G401 (cell line): ENCODE measurements around the gene SLC5A6. TPM values are rescaled to one million over a fixed set of nuclear protein-coding genes. Genes with fewer than 3 reads are reported as not detected.
"Not testable (repeated sequence)": the region's sequence is repeated elsewhere in the genome, so short reads cannot be mapped to it uniquely, and the experiment has no call there.

ENCODE experiments used
- DNase-seq: peaks from one replicate; pipeline ENCODE4 v3.0.0-alpha.2; 2015; ENCODE audit warnings: low spot score
- in situ Hi-C: cut with HindIII; loops from 2 replicates; pipeline ENCODE4 v1.10.0; 2016; ENCODE audit warnings: low sequenced_read_pairs, mixed read lengths
- total RNA-seq: library from RNA; depleted of rRNA; stranded (reverse); fragments of >200 nt; shearing (Covaris generic); gene quantifications from 2 replicates; pipeline ENCODE4 v1.2.3, GENCODE V29; 2014

Gene SLC5A6
- total RNA-seq, 1 experiment from 2014 or later = 53.8 TPM

DNA sequence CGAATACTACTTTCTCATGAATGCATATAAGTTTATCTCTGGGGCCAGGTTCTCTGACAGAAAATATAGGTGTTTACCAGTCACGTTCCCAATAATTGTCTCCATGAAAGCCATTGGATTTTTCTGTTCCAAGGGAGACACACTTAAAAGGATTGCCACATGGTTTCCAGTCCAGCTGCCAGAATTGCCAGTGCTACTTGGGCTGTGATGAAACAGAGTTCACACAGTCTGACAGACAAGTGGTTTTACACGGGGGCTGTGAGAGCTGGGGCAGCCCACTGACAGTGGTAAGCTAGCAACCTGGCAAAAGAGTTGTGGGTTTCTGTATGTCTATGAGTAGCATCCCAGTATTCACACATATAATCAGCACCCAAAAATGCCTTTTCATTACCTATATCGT, 28.0 kb downstream of the SLC5A6 start:
- no peak for DNase-seq
- in situ Hi-C loops = no loop called here

DNA sequence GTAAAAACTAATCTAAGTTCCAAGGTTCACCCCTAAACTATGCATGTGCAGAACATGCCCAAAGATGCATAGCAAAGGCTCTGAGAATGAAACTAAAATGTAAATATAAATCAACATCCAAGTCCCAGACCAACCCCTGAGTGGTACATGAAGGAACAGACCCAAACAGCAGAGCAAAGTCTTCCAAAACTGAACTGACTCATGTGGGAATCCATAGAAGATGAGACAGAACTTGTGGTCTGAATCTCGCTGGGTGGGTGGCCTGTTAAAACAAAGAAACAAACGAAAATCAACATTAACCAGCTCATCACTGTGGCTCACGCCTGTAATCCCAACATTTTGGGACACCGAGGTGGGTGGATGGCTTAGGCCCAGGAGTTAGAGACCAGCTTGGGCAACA, 29.7 kb downstream of the SLC5A6 start:
- in situ Hi-C loops = no loop called here
- DNase-seq = no peak

DNA sequence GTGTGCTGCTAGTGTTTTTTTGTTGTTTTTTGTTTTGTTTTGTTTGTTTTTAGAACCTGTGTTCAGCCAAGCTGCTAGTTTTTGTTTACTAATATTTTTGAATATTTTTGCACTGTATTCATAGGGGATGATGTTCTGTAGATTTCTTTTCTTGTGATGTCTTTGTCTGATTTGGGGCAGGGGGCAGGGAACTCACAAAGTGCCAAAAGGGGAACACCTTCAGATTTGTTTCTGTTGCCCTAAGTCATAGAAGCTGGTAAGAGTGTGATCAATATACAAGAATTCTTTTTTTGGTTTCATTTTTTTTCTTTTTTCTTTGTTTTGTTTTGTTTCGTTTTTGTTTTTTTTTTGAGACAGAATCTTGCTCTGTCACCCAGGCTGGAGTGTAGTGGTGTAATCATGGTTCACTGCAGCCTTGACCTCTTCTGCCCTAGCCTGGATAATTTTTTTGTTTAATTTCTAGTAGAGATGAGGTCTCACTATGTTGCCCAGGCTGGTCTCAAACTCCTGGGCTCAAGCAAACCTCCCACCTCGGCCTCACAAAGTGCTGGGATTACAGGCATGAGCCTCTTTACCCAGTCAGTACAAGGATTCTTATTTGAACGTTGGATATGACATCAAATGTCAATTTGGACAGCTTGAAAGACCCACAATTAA, 32.6 kb downstream of the SLC5A6 start:
- in situ Hi-C loops = no loop called here
- no peak for DNase-seq

DNA sequence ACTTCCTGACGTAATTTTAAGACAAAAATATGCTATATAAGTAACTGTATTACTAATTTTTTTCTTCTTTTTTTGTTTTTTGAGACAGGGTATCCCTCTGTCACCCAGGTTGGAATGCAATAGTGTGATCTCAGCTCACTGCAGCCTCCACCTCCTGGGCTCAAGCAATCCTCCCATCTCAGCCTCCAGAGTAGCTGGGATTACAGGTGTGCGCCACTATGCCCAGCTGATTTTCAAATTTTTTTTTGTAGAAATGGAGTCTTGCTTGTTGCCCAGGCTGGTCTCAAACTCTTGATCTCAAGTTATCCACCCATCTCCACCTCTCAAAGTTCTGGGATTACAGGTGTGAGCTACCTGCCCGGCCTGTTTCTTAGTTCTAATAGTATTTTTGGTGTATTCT, 33.6 kb downstream of the SLC5A6 start:
- in situ Hi-C loops = no loop called here
- DNase-seq = no peak

DNA sequence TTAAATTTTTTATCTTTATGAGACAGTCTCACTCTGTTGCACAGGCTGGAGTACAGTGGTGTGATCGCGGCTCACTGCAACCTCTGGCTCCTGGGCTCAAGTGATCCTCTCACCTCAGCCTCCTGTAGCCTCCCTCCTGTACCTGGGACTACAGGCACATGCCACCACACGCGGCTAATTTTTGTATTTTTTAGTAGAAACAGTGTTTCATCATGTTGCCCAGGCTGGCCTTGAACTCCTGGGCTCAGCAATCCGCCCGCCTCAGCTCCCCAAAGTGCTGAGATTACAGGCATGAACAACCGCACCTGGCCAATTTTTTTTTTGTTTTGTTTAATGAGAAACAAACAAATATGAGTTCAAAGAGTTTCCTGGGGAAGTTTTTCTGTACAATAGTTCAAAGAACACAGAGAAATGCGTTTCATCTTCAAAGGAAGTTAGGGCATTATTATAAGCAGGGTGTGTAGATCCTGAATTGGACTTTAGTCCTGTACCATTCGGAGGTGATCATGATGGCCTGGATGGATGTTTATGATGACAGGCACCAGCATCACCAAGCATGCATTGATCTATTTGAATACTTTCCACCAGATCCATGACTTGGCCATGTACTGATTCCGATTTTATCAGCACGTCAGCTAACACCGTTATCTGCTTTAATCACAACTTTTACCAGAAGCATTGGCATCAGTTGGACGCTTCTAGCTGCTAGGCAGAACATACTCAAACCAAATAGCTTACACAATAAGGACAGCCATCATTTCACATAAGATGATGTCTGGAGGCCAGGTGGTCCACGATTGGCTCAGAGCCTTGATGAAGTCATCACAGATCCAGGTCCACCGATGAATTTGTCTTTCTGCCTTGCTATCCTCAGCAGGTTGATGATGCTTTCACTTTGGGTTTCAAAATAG, 34.4 kb downstream of the SLC5A6 start:
- in situ Hi-C loops = no loop called here
- no peak for DNase-seq

DNA sequence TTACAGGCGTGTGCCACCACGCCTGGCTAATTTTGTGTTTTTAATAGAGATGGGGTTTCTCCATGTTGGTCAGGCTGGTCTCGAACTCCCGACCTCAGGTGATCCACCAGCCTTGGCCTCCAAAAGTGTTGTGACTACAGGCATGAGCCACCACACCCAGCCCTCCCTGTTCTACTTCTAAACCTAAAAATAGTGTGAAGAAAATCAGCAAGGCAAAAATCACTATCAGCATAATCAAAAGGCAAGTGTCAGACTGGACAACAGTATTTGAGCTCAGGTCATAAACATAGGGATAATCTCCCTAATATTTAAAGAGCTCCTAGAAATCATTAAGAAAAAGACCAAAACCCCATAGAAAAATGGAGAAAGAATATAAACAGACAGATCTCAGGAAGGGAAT, 36.3 kb downstream of the SLC5A6 start:
- DNase-seq, in situ Hi-C loops: not testable (repeated sequence)

DNA sequence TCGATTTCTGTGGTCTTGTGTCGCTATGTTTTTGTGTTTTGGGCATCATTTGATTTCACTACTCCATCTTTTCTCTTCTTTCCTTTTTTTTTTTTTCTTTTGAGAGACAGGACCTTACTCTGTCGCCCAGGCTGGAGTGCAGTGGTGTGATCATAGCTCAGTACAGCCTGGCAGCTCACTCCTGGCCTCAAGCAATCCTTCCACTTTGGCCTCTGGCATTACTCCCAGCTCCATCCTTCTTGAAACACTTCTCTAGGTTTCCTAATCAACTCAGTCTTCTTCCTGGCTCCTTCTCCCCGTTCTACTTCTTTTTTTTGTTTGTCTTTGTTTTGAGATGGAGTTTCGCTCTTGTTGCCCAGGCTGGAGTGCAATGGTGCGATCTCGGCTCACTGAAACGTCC, 36.7 kb downstream of the SLC5A6 start:
- no peak for DNase-seq
- in situ Hi-C loops = no loop called here

DNA sequence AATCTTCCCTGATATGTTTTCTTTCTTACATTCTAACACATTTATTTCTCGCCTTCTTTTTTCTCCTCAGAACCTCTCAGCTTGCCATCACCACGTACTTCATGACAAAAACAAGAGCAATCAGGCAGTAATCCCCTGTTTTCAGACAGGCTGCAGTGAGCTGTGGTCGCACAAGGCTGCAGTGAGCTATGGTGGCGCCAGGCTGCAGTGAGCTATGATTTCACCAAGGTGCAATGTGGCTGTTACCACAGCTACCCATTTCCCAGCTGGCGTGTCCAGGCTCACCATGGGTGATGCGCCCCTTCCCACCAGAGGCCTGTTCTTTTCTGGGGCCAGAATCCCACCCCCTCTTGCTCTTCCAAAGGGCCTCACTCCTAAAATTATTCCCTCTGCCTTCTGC, 37.4 kb downstream of the SLC5A6 start:
- no peak for DNase-seq
- in situ Hi-C loops = no loop called here

DNA sequence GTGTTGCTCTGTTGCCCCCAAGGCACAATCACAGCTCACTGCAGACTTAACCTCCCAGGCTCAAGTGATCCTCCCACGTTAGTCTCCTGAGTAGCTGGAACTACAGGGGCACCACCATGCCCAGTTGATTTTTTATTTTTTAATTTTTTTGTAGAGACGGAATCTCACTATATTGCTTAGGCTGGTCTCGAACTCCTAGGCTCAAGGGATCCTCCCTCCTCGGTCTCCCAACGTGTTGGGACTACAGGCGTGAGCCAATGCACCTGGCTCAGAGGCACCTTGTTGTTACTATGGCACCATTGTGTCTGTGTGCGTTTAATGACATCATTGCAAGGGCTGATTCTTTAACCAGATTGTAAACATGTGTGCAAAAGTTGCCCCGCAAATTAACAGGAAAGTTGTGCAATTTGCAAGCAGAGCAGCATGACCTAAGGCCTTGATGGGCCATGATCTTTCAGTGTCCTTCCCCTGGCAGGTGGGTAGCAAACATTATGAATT, 40.7 kb downstream of the SLC5A6 start:
- in situ Hi-C loops = no loop called here

DNA sequence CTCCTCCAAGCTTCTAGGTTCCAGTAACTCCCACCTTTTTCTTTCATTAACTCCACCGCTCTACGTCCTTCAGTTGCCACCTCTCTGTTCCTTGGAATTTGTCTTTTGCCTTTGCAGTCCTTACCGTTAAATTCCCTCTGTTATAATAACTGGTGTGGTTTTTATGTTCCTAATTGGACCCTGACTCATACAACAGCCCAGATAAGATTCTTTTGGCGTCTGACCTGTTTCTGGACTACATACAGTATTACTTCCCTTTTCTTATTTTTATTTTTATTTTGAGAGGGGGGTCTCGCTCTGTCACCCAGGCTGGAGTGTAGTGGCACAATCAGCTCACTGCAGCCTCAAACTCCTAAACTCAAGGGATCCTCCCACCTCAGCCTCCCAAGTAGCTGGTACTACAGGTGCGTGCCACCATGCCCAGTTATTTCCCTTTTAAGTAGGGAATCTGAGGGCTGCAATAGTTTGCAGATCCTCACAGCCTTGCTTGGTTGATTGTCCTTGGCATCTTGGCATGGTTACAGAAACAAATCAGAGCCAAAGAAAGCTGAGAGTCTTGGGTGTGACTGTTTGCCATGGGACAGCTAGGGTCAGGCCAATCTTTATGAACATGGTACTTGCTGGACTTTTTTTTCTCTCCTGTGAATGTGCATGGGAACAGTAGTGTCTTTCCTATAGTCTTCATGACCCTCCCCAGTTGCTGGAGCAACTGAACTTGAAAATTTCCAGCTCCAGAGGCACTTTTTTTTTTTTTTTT, 41.3 kb downstream of the SLC5A6 start:
- in situ Hi-C loops = no loop called here
- DNase-seq = no peak

More for the DNA sequence above, 40.7 kb downstream of the SLC5A6 start:
- DNase-seq = no peak

DNA sequence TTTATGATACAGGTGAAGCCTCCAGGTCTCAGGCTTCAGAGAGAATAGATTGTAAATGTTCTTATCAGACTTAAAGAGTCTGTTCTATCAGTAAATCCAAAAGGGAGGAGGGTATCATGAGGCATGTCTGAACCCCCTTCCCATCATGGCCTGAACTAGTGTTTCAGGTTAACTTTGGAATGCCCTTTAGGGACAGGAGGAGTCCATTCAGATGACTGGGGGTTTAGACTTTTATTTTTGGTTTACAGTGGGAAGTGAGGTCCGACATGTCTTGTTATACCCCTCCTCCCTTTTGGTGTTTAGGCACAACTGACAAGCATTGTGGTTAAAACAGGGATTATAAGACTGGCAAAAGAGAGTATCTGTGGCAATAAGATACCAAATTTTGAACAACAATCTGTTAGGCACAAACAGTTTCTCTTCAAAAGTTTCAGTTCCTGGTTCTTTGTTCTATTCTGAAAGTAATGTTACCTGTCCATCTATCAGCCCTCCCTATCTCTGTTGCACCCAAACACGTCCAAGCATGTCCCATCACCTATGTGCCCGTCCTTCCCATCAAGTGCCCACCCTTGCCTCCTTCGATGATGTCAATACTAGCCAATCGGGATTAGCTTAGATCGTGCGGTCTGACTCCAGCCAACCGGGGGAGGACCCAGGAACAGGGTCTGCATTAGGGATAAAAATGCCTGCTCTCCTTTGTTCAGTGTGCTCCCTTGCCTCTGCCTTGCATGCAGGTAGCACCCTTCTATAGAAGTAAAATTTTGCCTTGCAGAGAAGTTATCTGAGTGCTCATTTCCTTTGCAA, 46.9 kb downstream of the SLC5A6 start:
- in situ Hi-C loops = no loop called here

DNA sequence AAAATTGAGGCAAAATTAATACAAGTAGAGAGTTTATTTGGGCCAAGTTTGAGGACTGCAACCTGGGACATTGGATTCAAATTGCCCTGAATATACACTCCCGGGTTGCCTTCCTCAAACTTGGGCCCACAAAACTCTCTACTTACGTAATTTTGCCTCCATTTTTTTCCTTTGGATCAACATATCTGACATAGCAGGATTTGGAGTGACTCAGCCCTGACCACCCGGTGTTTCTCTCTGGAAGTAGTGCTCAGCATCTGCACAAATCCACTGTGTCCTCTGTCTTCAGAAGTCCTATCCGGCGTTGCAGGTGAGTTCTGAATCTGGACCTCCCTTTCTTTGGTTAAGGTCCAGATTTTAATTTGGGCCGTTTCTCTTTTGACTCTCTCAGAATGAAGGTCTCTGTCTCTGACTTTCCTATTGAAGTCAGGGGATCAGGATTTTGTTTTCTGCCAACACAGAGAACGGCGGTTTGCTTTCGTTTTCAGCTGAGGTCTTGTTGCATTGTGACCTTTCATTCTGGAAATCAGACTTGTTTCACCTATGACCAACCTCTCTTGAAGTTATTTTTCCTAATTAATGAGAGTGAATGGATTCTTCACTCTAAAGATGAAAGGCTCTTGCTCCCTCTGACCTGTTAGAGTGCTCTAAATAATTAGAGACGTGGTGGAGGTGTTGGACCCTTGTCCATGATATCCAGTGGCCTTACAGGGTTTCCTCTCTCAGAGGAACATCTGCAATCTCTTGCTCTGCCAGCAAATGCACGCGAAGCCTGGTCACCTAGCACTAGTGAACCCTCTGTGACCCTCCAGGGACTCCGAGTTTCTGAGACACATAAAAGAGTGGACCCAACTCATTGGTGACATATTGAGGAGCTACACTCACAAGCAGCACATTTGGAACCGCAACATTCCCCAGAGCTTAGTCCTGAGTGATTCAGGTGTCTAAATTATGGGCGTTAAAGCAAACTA, 49.6 kb downstream of the SLC5A6 start:
- in situ Hi-C loops = no loop called here
- no peak for DNase-seq

More for the DNA sequence above, 46.9 kb downstream of the SLC5A6 start:
- DNase-seq = no peak

DNA sequence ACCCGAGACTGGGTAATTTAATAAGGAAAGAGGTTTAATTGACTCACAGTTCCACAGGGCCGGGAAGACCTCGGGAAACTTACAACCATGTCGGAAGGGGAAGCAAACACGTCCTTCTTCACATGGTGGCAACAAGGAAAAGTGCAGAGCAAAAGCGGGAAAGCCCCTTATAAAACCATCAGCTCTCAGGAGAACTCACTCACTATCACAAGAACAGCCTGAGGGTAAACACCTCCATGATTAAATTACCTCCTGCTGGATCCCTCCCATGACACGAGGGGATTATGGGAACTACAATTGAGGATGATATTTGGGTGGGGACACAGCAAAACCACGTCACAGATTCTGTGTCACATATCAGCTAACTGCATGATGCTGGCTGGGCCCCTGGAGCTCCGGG, 51.9 kb downstream of the SLC5A6 start:
- in situ Hi-C loops = no loop called here
- no peak for DNase-seq

DNA sequence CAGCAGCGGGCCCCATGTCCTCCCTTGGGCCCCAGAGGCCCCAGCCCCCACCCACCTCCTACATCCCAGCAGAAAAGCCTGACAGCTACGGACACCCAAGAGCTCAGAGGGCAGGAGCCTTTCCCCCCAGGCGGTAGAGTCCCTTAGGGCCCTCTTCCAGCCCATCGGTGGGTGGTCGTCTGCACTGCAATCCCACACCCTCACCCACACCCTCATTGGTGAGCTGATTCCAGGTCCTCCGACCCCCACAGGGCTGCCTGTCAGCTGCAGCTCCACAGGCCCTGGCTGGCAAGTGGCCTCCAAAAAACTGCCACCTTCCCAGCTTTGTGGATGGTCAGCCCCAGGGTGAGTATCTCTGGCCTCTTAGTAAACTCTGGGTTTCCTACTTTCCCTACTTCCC, 52.8 kb downstream of the SLC5A6 start:
- DNase-seq = no peak

DNA sequence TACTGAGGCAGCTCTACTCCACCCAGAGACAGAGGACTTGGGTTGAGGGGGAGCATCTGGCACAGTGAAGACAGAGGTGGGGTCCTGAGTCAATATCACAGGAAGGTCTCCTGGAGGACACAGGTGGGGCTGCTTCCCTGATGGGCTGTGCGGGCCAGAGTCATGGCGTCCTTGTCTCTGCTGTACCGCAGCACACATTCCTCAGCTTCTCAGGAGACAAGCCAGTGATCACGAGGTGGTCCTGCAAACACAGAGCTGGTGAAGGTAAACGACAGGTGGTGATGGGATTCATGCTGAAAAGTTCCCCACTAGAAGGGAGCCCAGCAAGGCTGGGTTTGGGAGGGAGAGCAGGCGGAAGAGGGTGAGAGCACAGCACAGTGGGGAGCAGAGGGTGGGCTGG, 53.6 kb downstream of the SLC5A6 start:
- in situ Hi-C loops = no loop called here

More for the DNA sequence above, 52.8 kb downstream of the SLC5A6 start:
- in situ Hi-C loops = no loop called here

DNA sequence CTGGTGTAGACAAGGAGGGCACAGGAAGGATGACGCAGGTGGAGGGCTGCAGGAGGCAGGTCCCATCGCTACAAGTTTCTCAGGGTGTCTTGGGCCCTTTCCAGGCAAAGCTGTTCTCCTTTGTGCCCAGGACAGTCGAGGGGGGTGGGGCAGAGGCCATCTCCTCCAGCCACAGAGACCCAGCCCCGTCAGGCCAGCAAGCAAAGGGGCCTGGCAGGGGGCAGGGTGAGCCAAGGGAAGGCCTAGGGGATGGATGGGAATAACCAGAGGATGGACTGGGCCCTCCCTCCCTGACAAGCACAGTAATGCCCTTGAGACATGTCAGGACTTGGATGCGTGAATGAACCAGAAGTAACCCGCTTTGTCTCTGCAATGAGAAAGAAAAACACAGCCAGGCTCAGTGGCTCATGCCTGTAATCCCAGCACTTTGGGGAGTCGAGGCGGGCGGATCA, 57.0 kb downstream of the SLC5A6 start:
- in situ Hi-C loops = no loop called here
- no peak for DNase-seq

More for the DNA sequence above, 53.6 kb downstream of the SLC5A6 start:
- DNase-seq = no peak

DNA sequence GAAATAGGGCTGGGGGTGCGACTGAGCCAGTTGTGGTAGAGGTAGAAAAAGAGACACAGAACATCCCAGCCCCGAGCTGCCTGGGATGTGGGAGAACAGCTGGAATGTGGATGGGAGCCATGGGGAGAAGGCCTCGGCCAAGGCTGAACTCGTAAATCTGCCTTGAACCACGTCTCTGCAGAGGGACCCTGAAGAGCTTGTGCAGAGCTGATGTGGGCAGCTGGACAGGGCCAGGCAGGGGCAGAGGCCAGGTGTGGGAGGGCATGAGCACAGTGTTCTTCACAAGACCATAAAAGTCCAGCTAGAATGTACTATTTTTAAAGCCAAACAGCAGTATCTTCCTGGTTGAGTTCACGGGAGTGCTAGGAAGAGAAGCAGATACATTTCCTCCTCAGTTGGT, 57.6 kb downstream of the SLC5A6 start:
- in situ Hi-C loops = no loop called here
- no peak for DNase-seq
